Effector memory CD8-positive, alpha-beta T cell (primary cell): ENCODE results near the gene ADAMTSL3.

ENCODE experiments used
- ATAC-seq: fragments of 150-1000 bp; cut with Tn5 transposase; replicated peaks from 2 replicates; pipeline ENCODE4 v1.10.0; 2021; ENCODE audit warnings: mild to moderate bottlenecking, moderate library complexity
- DNase-seq, 3 experiments: peaks; one replicate each; pipeline ENCODE4 v3.0.0; 2021
- H3K27ac Mint-ChIP-seq, 2 donors: one replicate each; pipeline ENCODE4 v1.8.0; 2022; ENCODE audit warnings: mild to moderate bottlenecking in 2 of 2, mixed read lengths in 2 of 2, moderate library complexity in 2 of 2
- H3K27me3 Mint-ChIP-seq, 2 donors: one replicate each; pipeline ENCODE4 v1.8.0; 2022; ENCODE audit warnings: mixed read lengths in 2 of 2
- H3K36me3 Mint-ChIP-seq: one replicate; pipeline ENCODE4 v1.8.0; 2022; ENCODE audit warnings: mild to moderate bottlenecking, moderate library complexity, mixed read lengths; ENCODE audit not compliant: insufficient read depth
- H3K4me1 Mint-ChIP-seq, 2 donors: one replicate each; pipeline ENCODE4 v1.8.0; 2022; ENCODE audit warnings: low read depth in 2 of 2, mixed read lengths in 2 of 2
- H3K4me3 Mint-ChIP-seq, 2 donors: one replicate each; pipeline ENCODE4 v1.8.0; 2022; ENCODE audit warnings: mild to moderate bottlenecking in 2 of 2, mixed read lengths in 2 of 2, moderate library complexity in 2 of 2
- H3K9me3 Mint-ChIP-seq, 2 donors: one replicate each; pipeline ENCODE4 v1.8.0; 2022; ENCODE audit warnings: mixed read lengths in 2 of 2

The ADAMTSL3 gene

DNA sequence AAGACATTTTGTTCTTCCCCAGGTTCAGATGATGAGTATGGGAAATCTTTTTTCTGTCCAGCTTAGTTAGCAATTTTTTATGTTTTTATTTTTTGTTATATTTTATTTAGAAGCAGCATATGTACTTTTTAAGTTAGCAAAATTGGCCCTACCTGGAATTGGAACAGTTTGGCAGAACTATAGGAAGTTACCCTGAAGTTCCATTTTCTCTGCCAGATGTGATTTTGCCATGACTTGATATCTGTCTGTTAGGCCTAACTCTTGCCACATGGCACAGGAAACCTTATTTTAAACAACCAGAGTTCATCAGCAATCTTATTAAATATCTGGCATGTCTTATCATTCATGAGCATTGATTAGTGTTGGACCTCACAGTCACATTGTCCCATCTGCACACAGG, 67.1 kb downstream of the ADAMTSL3 start:
- DNase-seq, result no peak
- H3K27me3 Mint-ChIP-seq, result no peaks in the 10 kb centered on the region
- H3K36me3 Mint-ChIP-seq, result no peaks in the 10 kb centered on the region
- no peaks in the 10 kb centered on the region for H3K9me3 Mint-ChIP-seq
- no peak overlapping the region for H3K27ac Mint-ChIP-seq
- no peak overlapping the region for H3K4me3 Mint-ChIP-seq
- ATAC-seq, result no peak
- H3K4me1 Mint-ChIP-seq, result no peaks in the 10 kb centered on the region

DNA sequence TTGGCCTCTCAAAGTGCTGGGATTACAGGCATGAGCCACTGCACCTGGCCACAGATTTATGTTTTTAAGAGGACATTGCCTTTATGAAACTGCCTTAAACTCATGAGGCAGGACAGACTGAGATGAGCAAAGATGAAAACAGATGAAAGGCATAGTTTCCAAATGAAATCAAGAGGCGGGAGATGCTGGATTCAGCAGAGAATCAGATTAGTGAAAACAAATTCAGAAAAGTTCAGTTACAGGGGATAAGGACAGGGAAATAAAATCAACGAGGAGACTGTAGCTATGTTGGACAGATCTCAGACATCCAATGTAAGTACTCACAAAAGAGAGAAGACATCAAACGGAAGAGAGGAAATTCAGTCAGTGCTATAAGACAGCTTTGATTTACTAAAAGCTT, 68.1 kb downstream of the ADAMTSL3 start:
- DNase-seq (no peak), ATAC-seq (no peak)
- no peaks in the 10 kb centered on the region for H3K9me3 Mint-ChIP-seq
- no peak overlapping the region for H3K4me3 Mint-ChIP-seq
- no peaks in the 10 kb centered on the region for H3K27me3 Mint-ChIP-seq
- no peak overlapping the region for H3K27ac Mint-ChIP-seq
- H3K4me1 Mint-ChIP-seq, result no peaks in the 10 kb centered on the region
- no peaks in the 10 kb centered on the region for H3K36me3 Mint-ChIP-seq

DNA sequence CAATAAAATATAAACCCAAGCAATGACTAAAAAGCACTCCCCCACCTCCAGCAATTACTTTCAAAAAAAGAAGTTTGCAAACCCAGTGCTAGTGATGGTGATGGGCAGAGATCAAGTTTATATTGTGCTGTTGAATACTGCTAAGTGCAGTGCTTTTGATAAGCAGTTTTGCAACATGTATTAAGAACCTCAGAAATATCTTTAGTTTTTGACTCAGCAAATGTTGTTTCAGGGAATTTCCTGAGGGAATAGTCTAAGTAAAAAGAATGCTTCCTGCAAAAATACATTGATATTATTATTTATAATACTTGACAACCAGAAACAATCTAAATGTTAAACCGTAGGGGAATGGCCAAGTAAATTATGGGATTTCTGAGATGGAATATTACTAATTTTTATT, 69.3 kb downstream of the ADAMTSL3 start:
- Mint-ChIP-seq H3K27me3 (no peaks in the 10 kb centered on the region), H3K27ac (no peak overlapping the region), H3K4me3 (no peak overlapping the region), H3K36me3 (no peaks in the 10 kb centered on the region), H3K9me3 (peaks cover 0 to 2% of the 10 kb centered on the region in 2 donors), H3K4me1 (no peaks in the 10 kb centered on the region)
- DNase-seq (no peak), ATAC-seq (no peak)

DNA sequence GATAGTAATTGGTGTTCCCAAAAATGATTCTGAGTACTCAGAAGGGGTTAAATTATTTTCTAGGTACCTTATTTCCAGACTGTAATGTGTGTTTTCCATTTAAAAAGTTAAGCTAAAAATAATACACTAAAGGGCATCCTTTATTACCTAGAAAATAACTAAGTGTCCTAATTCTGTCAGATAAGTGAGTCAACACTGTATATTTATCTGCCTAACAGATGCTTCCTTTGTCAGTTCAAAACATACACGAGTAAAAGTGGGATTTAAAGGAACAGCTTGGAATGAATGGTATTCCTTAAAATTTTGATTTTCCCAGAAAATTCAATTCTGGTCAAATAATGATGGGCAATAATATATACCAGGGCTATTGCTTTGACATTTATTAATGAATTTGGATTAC, 78.3 kb downstream of the ADAMTSL3 start:
- no peaks in the 10 kb centered on the region for H3K4me1 Mint-ChIP-seq
- no peak overlapping the region for H3K27ac Mint-ChIP-seq
- H3K36me3 Mint-ChIP-seq, result no peaks in the 10 kb centered on the region
- ATAC-seq (no peak), DNase-seq (no peak)
- H3K27me3 Mint-ChIP-seq, result no peaks in the 10 kb centered on the region
- no peak overlapping the region for H3K4me3 Mint-ChIP-seq
- peaks cover 0 to 2% of the 10 kb centered on the region in 2 donors for H3K9me3 Mint-ChIP-seq

DNA sequence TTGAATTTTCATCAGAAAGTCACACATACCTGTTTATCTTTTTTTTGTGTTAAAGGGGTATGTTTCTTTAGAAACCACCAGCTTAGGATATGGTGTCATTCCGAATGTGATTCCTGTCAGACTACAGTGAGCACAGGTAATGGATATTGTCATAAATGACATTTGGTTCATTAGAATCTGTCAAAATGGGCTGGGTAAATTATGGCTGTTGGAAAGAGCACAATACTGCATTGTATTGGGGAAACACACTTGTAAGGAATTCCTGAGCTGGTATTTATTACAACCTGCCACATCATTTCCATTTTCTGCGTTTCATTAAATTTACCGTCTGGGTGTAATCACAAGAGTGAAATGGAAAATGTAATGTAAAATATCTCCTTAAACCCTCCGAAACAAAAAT, 78.8 kb downstream of the ADAMTSL3 start:
- Mint-ChIP-seq H3K27me3 (no peaks in the 10 kb centered on the region), H3K4me3 (no peak overlapping the region), H3K9me3 (peaks cover 0 to 2% of the 10 kb centered on the region in 2 donors), H3K27ac (no peak overlapping the region), H3K36me3 (no peaks in the 10 kb centered on the region), H3K4me1 (no peaks in the 10 kb centered on the region)
- ATAC-seq (no peak), DNase-seq (no peak)

DNA sequence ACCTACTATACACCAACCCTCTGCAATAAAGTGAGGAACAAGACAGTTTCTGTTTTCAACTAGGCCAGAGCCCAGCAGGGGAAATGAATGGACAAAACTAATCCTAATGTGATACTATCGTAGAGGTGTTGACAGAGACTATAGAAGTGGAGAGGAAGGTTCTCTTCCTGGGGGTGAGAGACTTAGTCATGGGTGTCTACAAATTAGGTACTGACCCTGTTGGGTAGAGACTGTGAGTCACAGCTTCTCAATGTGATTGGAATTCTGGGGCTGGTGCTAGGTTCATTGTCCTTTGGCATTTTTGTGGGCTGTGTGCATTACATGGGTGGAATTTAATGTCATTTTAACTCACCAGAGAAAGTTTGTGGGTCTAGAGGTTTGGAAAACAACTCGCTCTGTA, 79.3 kb downstream of the ADAMTSL3 start:
- no peaks in the 10 kb centered on the region for H3K9me3 Mint-ChIP-seq

DNA sequence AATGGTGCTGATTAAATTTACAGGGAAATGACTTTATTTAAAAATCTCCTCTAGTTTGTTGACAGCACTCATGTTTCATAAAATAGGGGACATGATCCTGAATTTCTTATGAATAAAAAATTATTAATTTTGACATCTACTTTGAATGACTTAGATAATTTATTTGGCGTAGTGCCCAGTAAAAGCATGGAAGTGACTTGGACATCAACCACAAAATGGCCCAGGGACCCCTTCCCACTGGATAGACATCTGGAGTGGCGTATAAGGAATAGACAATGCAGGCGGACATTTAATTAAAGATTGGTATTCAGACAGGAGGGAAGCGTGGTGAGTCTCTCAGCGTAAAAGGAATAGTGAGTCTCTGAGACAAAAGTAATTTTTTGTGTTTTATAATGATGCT, 79.8 kb downstream of the ADAMTSL3 start:
- ATAC-seq, result no peak
- Mint-ChIP-seq H3K4me1 (no peaks in the 10 kb centered on the region), H3K27me3 (no peaks in the 10 kb centered on the region), H3K9me3 (no peaks in the 10 kb centered on the region), H3K27ac (no peak overlapping the region), H3K4me3 (no peak overlapping the region), H3K36me3 (no peaks in the 10 kb centered on the region)
- no peak for DNase-seq

More for the DNA sequence above, 79.3 kb downstream of the ADAMTSL3 start:
- no peak for ATAC-seq
- no peak overlapping the region for H3K27ac Mint-ChIP-seq
- DNase-seq, result no peak
- no peaks in the 10 kb centered on the region for H3K4me1 Mint-ChIP-seq
- no peaks in the 10 kb centered on the region for H3K36me3 Mint-ChIP-seq
- H3K27me3 Mint-ChIP-seq, result no peaks in the 10 kb centered on the region
- no peak overlapping the region for H3K4me3 Mint-ChIP-seq

DNA sequence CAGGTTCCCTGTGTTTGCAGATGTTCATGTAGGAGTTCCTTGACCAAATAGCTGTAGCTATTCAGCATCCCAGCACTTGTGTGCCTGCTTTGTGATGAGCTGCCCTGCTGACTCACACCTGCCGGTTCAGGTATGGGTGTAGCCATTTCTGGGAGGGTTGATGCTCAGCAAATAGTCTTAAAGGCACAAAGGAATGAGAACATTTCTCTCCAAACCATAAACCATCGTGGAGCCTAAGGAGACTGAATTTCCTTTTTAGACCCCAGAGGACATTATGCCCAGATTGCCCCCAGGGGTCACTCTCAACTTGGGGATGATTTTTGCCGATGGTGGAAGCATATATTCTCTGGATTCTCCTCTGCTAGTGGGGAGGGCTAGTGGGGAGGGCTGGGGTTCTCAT, 80.6 kb downstream of the ADAMTSL3 start:
- no peaks in the 10 kb centered on the region for H3K4me1 Mint-ChIP-seq
- H3K36me3 Mint-ChIP-seq, result no peaks in the 10 kb centered on the region
- H3K4me3 Mint-ChIP-seq, result no peak overlapping the region
- no peaks in the 10 kb centered on the region for H3K27me3 Mint-ChIP-seq
- ATAC-seq (no peak), DNase-seq (no peak)
- H3K27ac Mint-ChIP-seq, result no peak overlapping the region
- H3K9me3 Mint-ChIP-seq, result no peaks in the 10 kb centered on the region

DNA sequence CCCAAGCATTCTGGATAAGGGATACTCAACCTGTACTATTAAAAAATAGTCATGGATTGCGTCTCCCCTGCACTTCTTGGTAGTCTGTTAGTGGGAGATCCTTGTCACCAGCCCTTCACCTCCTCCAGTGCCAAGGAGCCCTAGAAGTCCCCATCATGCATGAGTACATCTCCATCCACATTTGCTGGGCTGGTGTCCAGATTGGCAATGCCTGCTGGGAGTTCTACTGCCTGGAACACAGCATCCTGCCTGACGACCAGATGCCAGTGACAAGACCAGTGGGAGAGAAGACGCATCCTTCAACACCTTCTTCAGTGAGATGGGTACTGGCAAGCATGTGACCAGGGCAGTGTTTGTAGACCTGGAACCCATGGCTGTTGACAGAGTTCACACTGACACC, 85.7 kb downstream of the ADAMTSL3 start:
- ATAC-seq (no peak), DNase-seq (no peak)
- Mint-ChIP-seq H3K4me1 (no peaks in the 10 kb centered on the region), H3K36me3 (no peaks in the 10 kb centered on the region), H3K27ac (no peak overlapping the region), H3K9me3 (peaks cover 0 to 2% of the 10 kb centered on the region in 2 donors), H3K4me3 (no peak overlapping the region), H3K27me3 (no peaks in the 10 kb centered on the region)

DNA sequence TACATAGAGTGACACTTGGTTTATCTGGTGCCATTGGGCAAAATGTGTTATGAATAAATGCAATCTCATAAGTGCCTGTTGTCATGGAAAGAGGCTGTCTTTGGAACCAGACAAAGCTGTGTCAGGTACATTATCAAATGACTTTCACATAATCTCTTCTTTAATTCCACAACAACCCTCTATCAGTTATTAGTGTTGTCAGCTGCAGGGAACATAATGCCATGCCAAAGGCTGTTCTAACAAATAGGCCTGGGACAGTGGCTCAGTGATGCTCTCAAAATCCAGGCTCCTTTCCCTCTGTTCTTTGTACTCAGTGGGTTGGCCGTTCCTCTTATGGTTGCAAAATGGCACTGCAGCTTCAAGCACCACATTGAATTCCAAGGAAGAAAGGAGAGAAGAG, 91.8 kb downstream of the ADAMTSL3 start:
- Mint-ChIP-seq H3K27ac (no peak overlapping the region), H3K4me3 (no peak overlapping the region), H3K27me3 (no peaks in the 10 kb centered on the region), H3K36me3 (peaks cover 2% of the 10 kb centered on the region), H3K9me3 (peaks cover 4 to 8% of the 10 kb centered on the region in 2 donors), H3K4me1 (no peaks in the 10 kb centered on the region)
- DNase-seq, result no peak
- no peak for ATAC-seq

DNA sequence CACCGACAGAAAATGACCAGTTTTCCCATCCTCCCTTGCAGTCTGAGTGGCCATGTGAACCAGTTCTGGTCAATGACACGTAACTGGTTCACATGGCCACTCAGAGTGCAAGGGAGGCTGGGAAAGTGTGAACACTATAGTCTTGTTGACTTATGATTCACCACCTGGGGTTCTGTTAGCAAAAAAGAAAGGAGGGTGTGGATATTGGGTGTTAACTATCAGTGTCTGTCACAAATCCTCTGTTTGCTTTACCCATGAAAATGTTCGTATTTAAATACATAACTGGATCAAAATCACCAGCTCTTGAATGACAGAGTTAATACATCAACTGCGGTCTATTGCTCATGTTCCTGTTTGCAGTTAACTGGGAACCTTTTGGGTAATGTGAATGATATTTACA, 92.3 kb downstream of the ADAMTSL3 start:
- H3K27ac Mint-ChIP-seq, result no peak overlapping the region
- DNase-seq, result no peak
- H3K9me3 Mint-ChIP-seq, result peaks cover 4 to 8% of the 10 kb centered on the region in 2 donors
- H3K4me3 Mint-ChIP-seq, result no peak overlapping the region
- peaks cover 2% of the 10 kb centered on the region for H3K36me3 Mint-ChIP-seq
- ATAC-seq, result no peak
- H3K4me1 Mint-ChIP-seq, result no peaks in the 10 kb centered on the region
- no peaks in the 10 kb centered on the region for H3K27me3 Mint-ChIP-seq

DNA sequence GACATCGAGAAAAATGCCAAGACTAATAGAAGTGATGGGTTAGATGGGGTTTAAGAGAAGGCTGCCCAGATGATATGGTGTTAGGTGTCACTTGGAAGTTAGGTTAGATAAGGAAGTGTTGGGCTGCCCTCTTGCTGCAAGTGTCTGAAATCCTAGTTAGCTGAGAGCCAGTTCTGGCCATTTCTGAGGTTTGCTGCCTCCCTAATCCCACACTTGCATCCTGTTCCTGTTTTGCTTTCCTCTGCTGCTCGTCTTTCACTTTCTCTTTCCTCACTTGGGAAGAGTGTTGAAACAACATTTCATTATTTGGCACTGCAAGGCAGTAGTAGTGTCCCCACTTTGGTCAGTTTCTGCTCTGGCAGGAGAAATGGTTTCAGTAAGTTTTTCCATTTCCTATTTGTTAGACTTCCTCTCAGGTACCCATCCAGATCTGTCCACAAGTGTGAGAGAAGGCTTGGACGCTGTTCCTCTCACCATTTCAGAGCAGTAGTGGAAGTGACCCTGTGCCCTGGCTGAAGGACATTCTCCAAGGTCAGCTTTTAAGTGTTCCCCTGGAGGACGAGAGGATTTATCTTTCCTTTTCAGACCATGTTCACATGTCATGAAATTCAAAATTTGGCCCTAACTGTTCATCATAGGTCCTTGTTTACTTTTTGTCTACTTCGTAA, 93.3 kb downstream of the ADAMTSL3 start:
- no peaks in the 10 kb centered on the region for H3K4me1 Mint-ChIP-seq
- ATAC-seq, result no peak
- no peak overlapping the region for H3K4me3 Mint-ChIP-seq
- peaks cover 4 to 8% of the 10 kb centered on the region in 2 donors for H3K9me3 Mint-ChIP-seq
- H3K27me3 Mint-ChIP-seq, result no peaks in the 10 kb centered on the region
- no peak for DNase-seq
- peaks cover 2% of the 10 kb centered on the region for H3K36me3 Mint-ChIP-seq
- no peak overlapping the region for H3K27ac Mint-ChIP-seq

DNA sequence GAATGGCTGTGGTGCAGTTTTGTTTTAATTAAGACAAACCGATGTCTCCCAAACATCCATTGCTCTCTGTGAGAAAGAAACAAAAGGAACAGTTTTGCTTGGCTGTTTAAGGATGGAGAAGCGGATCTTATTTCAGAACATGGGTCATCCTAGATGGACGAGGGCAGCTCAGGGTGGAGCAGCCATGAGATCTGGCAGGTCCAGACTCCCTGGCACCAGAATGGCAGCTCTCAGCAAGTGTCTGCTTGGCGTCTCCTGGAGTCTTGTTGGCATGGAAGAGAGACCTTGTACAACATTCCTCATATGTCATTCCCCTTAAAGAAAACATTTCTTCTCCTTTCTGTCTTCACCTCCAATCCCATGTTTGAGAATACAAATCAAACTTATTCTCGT, 93.8 kb downstream of the ADAMTSL3 start:
- no peak for DNase-seq
- H3K9me3 Mint-ChIP-seq, result peaks cover 4 to 8% of the 10 kb centered on the region in 2 donors
- H3K27me3 Mint-ChIP-seq, result no peaks in the 10 kb centered on the region
- ATAC-seq, result no peak
- no peak overlapping the region for H3K27ac Mint-ChIP-seq
- H3K36me3 Mint-ChIP-seq, result peaks cover 2% of the 10 kb centered on the region
- no peaks in the 10 kb centered on the region for H3K4me1 Mint-ChIP-seq
- no peak overlapping the region for H3K4me3 Mint-ChIP-seq

DNA sequence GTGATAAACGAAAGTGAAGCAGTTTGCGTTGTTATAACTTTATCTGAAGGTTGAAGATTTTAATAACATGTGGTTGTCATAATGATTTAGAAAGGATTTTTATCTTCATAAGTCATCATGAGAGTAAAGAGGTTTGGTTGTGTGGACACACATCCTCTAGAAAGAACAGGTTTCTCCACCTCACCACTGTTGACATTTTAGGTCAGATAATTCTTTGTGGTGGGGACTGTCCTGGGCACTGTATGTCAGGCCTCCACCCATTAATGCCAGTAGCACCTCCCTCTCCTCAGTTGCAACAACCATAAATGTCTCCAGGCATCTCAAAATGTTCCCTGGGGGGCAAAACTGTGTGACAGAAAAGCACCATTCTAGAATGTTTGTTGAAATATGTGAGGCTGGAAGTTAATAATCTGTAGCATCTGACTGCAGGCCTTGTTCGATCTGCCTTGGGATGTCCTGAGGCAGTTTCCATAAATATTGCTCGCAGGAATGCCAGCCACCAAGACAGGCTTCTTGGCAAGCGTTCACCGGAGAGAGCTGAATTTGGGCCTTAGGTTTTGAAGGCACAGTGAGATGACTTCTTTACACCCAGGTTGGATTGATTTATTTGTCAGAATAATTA, 100.1 kb downstream of the ADAMTSL3 start:
- DNase-seq (no peak), ATAC-seq (no peak)
- Mint-ChIP-seq H3K27ac (no peak overlapping the region), H3K4me1 (no peaks in the 10 kb centered on the region), H3K36me3 (no peaks in the 10 kb centered on the region), H3K9me3 (peaks cover 2 to 8% of the 10 kb centered on the region in 2 donors), H3K4me3 (no peak overlapping the region), H3K27me3 (no peaks in the 10 kb centered on the region)
